ENCODE measurements around the gene BEND7.
"Not testable (repeated sequence)": the region's sequence is repeated elsewhere in the genome, so short reads cannot be mapped to it uniquely, and the experiment has no call there.

BEND7 gene

GRCh38 chr10:13555884-13556510, 27.2 kb upstream of the BEND7 start:
- DNase-seq (ENCODE audit: insufficient read length, low spot score) (no peak), FAIRE-seq (no peak)
- TF ChIP-seq POLR2AphosphoS5 (IDR thresholded peaks at IDR 0.05; ENCODE audit: low read depth, low read length) (no peak), POU2F2 (IDR thresholded peaks at IDR 0.05; ENCODE audit: low read depth, low read length) (no peak), PAX5 (IDR thresholded peaks at IDR 0.05; ENCODE audit: insufficient read depth, low read length, severe bottlenecking) (no peak), TAF1 (IDR thresholded peaks at IDR 0.05; ENCODE audit: low read depth, low read length) (no peak), POLR2A (IDR thresholded peaks at IDR 0.05; ENCODE audit: low read depth, low read length) (no peak)

- FAIRE-seq (no peak), DNase-seq (ENCODE audit: insufficient read length, low spot score) (no peak)
- TF ChIP-seq SPI1 (IDR thresholded peaks at IDR 0.05; ENCODE audit: low read depth, low read length) (no peak), POLR2A (IDR thresholded peaks at IDR 0.05; ENCODE audit: low read depth, low read length) (no peak), TAF1 (IDR thresholded peaks at IDR 0.05; ENCODE audit: low read depth, low read length) (no peak), POU2F2 (IDR thresholded peaks at IDR 0.05; ENCODE audit: low read depth, low read length) (no peak), POLR2AphosphoS5 (IDR thresholded peaks at IDR 0.05; ENCODE audit: low read depth, low read length) (no peak), PAX5 (IDR thresholded peaks at IDR 0.05; ENCODE audit: insufficient read depth, low read length, severe bottlenecking) (no peak)
Measured at GRCh38 chr10:13550802-13551201, 22.0 kb upstream of the BEND7 start.

GRCh38 chr10:13542533-13542932, 13.7 kb upstream of the BEND7 start:
- no peak for DNase-seq (ENCODE audit: insufficient read length, low spot score)
- FAIRE-seq: no peak
- TF ChIP-seq POLR2A (IDR thresholded peaks at IDR 0.05; ENCODE audit: low read depth, low read length) (no peak), POLR2AphosphoS5 (IDR thresholded peaks at IDR 0.05; ENCODE audit: low read depth, low read length) (no peak), PAX5 (IDR thresholded peaks at IDR 0.05; ENCODE audit: insufficient read depth, low read length, severe bottlenecking) (no peak), POU2F2 (IDR thresholded peaks at IDR 0.05; ENCODE audit: low read depth, low read length) (no peak), SPI1 (IDR thresholded peaks at IDR 0.05; ENCODE audit: low read depth, low read length) (no peak), TAF1 (IDR thresholded peaks at IDR 0.05; ENCODE audit: low read depth, low read length) (no peak)

- not testable (repeated sequence) for DNase-seq (ENCODE audit: insufficient read length, low spot score); FAIRE-seq
Measured at GRCh38 chr10:13537985-13538384, 9.2 kb upstream of the BEND7 start.

- no peak for FAIRE-seq
- TF ChIP-seq POU2F2 (IDR thresholded peaks at IDR 0.05; ENCODE audit: low read depth, low read length): no peak
- DNase-seq (ENCODE audit: insufficient read length, low spot score): peak; percentile 35
Measured at GRCh38 chr10:13536674-13537366, 8.0 kb upstream of the BEND7 start.

- FAIRE-seq (no peak), DNase-seq (ENCODE audit: insufficient read length, low spot score) (no peak)
- no peak for TF ChIP-seq TAF1 (IDR thresholded peaks at IDR 0.05; ENCODE audit: low read depth, low read length)
- TF ChIP-seq SPI1 (IDR thresholded peaks at IDR 0.05; ENCODE audit: low read depth, low read length): no peak
- no peak for TF ChIP-seq POU2F2 (IDR thresholded peaks at IDR 0.05; ENCODE audit: low read depth, low read length)
- TF ChIP-seq POLR2A (IDR thresholded peaks at IDR 0.05; ENCODE audit: low read depth, low read length): no peak
- no peak for TF ChIP-seq POLR2AphosphoS5 (IDR thresholded peaks at IDR 0.05; ENCODE audit: low read depth, low read length)
- TF ChIP-seq PAX5 (IDR thresholded peaks at IDR 0.05; ENCODE audit: insufficient read depth, low read length, severe bottlenecking): no peak
Measured at GRCh38 chr10:13535346-13535745, 6.5 kb upstream of the BEND7 start.

GRCh38 chr10:13529714-13529973, 830 bp upstream of the BEND7 start:
- FAIRE-seq: peak; percentile 5
- DNase-seq (ENCODE audit: insufficient read length, low spot score): no peak
- TF ChIP-seq PAX5 (IDR thresholded peaks at IDR 0.05; ENCODE audit: insufficient read depth, low read length, severe bottlenecking): no peak
- TF ChIP-seq POU2F2 (IDR thresholded peaks at IDR 0.05; ENCODE audit: low read depth, low read length): no peak
- no peak for TF ChIP-seq SPI1 (IDR thresholded peaks at IDR 0.05; ENCODE audit: low read depth, low read length)
- no peak for TF ChIP-seq TAF1 (IDR thresholded peaks at IDR 0.05; ENCODE audit: low read depth, low read length)
- TF ChIP-seq POLR2AphosphoS5 (IDR thresholded peaks at IDR 0.05; ENCODE audit: low read depth, low read length): no peak

- TF ChIP-seq TAF1 (IDR thresholded peaks at IDR 0.05; ENCODE audit: low read depth, low read length): no peak
- no peak for TF ChIP-seq POU2F2 (IDR thresholded peaks at IDR 0.05; ENCODE audit: low read depth, low read length)
- no peak for TF ChIP-seq POLR2A (IDR thresholded peaks at IDR 0.05; ENCODE audit: low read depth, low read length)
- TF ChIP-seq SPI1 (IDR thresholded peaks at IDR 0.05; ENCODE audit: low read depth, low read length): no peak
- no peak for TF ChIP-seq PAX5 (IDR thresholded peaks at IDR 0.05; ENCODE audit: insufficient read depth, low read length, severe bottlenecking)
- TF ChIP-seq POLR2AphosphoS5 (IDR thresholded peaks at IDR 0.05; ENCODE audit: low read depth, low read length): no peak
- peak; percentile 34 for DNase-seq (ENCODE audit: insufficient read length, low spot score)
- no peak for FAIRE-seq
Measured at GRCh38 chr10:13528123-13528874, 515 bp downstream of the BEND7 start.

GRCh38 chr10:13527864-13528122, 1.0 kb downstream of the BEND7 start:
- DNase-seq (ENCODE audit: insufficient read length, low spot score) (no peak), FAIRE-seq (no peak)
- TF ChIP-seq POU2F2 (IDR thresholded peaks at IDR 0.05; ENCODE audit: low read depth, low read length) (no peak), SPI1 (IDR thresholded peaks at IDR 0.05; ENCODE audit: low read depth, low read length) (no peak), POLR2AphosphoS5 (IDR thresholded peaks at IDR 0.05; ENCODE audit: low read depth, low read length) (no peak)
